Thoracic aorta (tissue), 2 donors: ENCODE results near the gene CGB3. TPM values are rescaled to one million over a fixed set of nuclear protein-coding genes. Genes with fewer than 3 reads are reported as not detected.

Experiments
- ATAC-seq: fragments of 150-250 bp; one replicate; pipeline ENCODE4 v1.8.0; 2017; ENCODE audit warnings: low read depth; ENCODE audit not compliant: insufficient number of reproducible peaks, low FRiP score
- DNase-seq: peaks from one replicate; pipeline ENCODE4 v3.0.0-alpha.2; 2020; ENCODE audit warnings: low spot score
- H3K27ac ChIP-seq, 2 donors: fragments of 200-600 bp; sonication (generic); 1 replicate in 1 of 2; 2 replicates in 1 of 2; pipeline ENCODE4 v1.5.1; 2016; ENCODE audit warnings: mild to moderate bottlenecking in 2 of 2, moderate library complexity in 2 of 2
- H3K27me3 ChIP-seq: fragments of 200-600 bp; sonication (generic); replicated peaks from 2 replicates; pipeline ENCODE4 v1.6.0; 2016; ENCODE audit warnings: mild to moderate bottlenecking; ENCODE audit not compliant: insufficient read depth
- H3K36me3 ChIP-seq: fragments of 200-600 bp; sonication (generic); one replicate; pipeline ENCODE4 v1.5.1; 2016
- H3K4me1 ChIP-seq, 2 donors: fragments of 200-600 bp; sonication (generic); 1 replicate in 1 of 2; 2 replicates in 1 of 2; pipeline versions ENCODE4 v1.5.1 to v1.6.0; 2016; ENCODE audit warnings: low read depth in 2 of 2, mild to moderate bottlenecking in 1 of 2; ENCODE audit not compliant: control insufficient read depth in 1 of 2
- H3K4me3 ChIP-seq: fragments of 200-600 bp; sonication (generic); 2 replicates; pipeline ENCODE4 v1.5.1; 2016; ENCODE audit warnings: mild to moderate bottlenecking
- H3K9me3 ChIP-seq: fragments of 200-600 bp; sonication (generic); 2 replicates; pipeline ENCODE4 v1.5.1; 2016
- CTCF ChIP-seq: fragments of 200-600 bp; sonication (generic); IDR thresholded peaks from one replicate; pipeline ENCODE4 v1.5.1; 2019; ENCODE audit warnings: antibody characterized with exemption
- total RNA-seq, 2 donors: library from RNA; depleted of rRNA; stranded (reverse); fragments of >200 nt; gene quantifications; one replicate each; pipeline versions ENCODE4 v1.1.0 to v1.2.3, GENCODE V29; 2016

CGB3 gene
- total RNA-seq, 2 donors from 2014 or later, result not detected

GRCh38 chr19:48987323-48987722 is 36.8 kb downstream of the CGB3 start:
- TF ChIP-seq CTCF, result no peak
- Histone ChIP-seq H3K9me3 (no peaks in the 10 kb centered on the region), H3K36me3 (peaks cover 58% of the 10 kb centered on the region), H3K4me1 (peaks cover 11 to 27% of the 10 kb centered on the region in 2 donors), H3K27me3 (no peaks in the 10 kb centered on the region), H3K27ac (no peak overlapping the region), H3K4me3 (no peak overlapping the region)
- no peak for ATAC-seq
- DNase-seq, result no peak

GRCh38 chr19:48986211-48986610 is 37.9 kb downstream of the CGB3 start:
- no peak overlapping the region for H3K4me3 ChIP-seq

GRCh38 chr19:48985711-48986110 is 38.4 kb downstream of the CGB3 start:
- Histone ChIP-seq H3K4me1 (peaks cover 0 to 14% of the 10 kb centered on the region in 2 donors), H3K27me3 (no peaks in the 10 kb centered on the region), H3K9me3 (no peaks in the 10 kb centered on the region), H3K36me3 (peaks cover 71% of the 10 kb centered on the region), H3K27ac (no peak overlapping the region), H3K4me3 (no peak overlapping the region)
- no peak for DNase-seq
- no peak for ATAC-seq
- no peak for TF ChIP-seq CTCF

More at GRCh38 chr19:48986211-48986610, 37.9 kb downstream of the CGB3 start:
- H3K27ac ChIP-seq, result no peak overlapping the region
- H3K9me3 ChIP-seq, result no peaks in the 10 kb centered on the region
- no peak for TF ChIP-seq CTCF
- H3K27me3 ChIP-seq, result no peaks in the 10 kb centered on the region
- peaks cover 3 to 19% of the 10 kb centered on the region in 2 donors for H3K4me1 ChIP-seq
- peaks cover 68% of the 10 kb centered on the region for H3K36me3 ChIP-seq
- no peak for DNase-seq
- ATAC-seq, result no peak

- H3K9me3 ChIP-seq, result no peaks in the 10 kb centered on the region
- no peak overlapping the region for H3K27ac ChIP-seq
- ATAC-seq (no peak), DNase-seq (no peak)
- TF ChIP-seq CTCF, result no peak
- H3K27me3 ChIP-seq, result no peaks in the 10 kb centered on the region
- peaks cover 16 to 23% of the 10 kb centered on the region in 2 donors for H3K4me1 ChIP-seq
- peaks cover 59% of the 10 kb centered on the region for H3K36me3 ChIP-seq
- H3K4me3 ChIP-seq, result no peak overlapping the region
These were observed 41.9 kb downstream of the CGB3 start for GRCh38 chr19:48982280-48982679.

GRCh38 chr19:48977061-48977460 is 47.1 kb downstream of the CGB3 start:
- TF ChIP-seq CTCF, result no peak
- no peaks in the 10 kb centered on the region for H3K27me3 ChIP-seq
- DNase-seq (no peak), ATAC-seq (no peak)
- H3K4me3 ChIP-seq, result no peak overlapping the region
- H3K4me1 ChIP-seq, result peaks cover 16 to 27% of the 10 kb centered on the region in 2 donors
- peak overlapping the region in 1 of 2 donors; percentile 38 for H3K27ac ChIP-seq
- H3K36me3 ChIP-seq, result peaks cover 45% of the 10 kb centered on the region
- H3K9me3 ChIP-seq, result no peaks in the 10 kb centered on the region
